HG02852 (cell line): Measurements from ENCODE around the gene TRIM9.
"Not testable (repeated sequence)": the region's sequence is repeated elsewhere in the genome, so short reads cannot be mapped to it uniquely, and the experiment has no call there.

Experiments
- ATAC-seq: cut with Tn5 transposase; IDR thresholded peaks from one replicate; pipeline ENCODE4 v1.9.1; 2021; ENCODE audit warnings: mild to moderate bottlenecking, moderate library complexity; ENCODE audit not compliant: unreplicated experiment

Gene TRIM9

GRCh38 chr14:51006324-51006723 is 88.6 kb downstream of the TRIM9 start:
- ATAC-seq: no peak

DNA sequence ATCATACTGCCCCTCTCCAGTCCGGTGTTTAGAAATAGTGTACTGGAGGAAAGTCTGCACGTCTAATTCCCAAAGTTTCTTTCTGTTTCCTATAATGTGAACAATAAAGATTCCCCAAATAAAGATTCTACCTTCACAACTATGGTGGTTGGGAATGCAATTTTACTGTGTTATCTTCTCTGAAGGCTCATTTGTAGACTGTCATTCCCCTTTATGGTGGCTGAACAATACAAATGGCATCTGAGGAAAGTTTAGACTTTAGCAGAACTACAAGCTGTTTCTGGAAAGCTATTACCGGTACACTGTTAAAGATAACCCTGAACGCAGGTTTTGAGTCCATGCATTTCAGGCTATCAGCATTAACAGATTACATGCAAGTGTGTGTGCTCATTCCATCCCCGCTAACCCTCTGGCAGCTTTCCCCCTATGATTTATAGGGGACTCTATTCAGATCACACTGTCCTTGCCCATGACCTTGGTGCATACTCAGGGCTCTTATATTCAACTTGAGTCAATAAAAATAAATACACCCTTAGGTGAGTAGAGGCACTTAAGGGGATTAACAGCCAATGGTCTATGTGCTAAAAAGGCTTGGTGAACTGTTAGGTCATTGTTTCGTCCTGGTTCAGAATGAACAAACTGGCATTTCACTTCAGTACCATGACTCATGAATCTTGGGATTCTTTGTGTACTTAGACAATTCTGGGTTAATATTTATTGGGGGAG is 89.9 kb downstream of the TRIM9 start:
- no peak for ATAC-seq

- ATAC-seq: no peak
Observed at GRCh38 chr14:51004352-51004800, 90.5 kb downstream of the TRIM9 start.

DNA sequence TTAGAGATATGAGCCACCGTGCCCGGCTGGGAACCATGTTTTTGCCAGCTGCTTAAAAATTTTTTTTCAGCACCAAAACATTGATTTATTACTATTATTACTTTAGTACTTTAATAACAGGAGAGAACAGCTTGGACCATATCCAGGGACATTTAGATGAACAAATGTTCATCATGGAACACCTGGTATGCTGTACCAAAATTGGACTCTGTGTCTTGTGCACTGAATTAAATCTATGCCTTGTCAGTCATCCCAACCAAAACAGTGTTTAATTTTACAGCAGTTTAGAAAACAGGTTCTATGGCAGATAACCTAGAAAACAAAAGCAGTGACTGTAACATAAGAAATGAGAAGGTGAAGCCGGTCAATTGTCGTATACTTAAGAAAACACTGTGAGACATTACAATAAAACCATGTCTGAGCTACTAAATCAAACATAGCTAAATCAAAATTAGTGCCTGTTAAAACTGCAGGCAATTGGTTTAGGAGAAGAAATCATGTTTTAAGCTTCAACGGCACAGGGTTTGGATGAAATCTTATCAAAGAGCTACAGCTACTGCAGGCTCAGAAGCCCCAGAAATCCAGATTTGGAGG is 92.4 kb downstream of the TRIM9 start:
- no peak for ATAC-seq

DNA sequence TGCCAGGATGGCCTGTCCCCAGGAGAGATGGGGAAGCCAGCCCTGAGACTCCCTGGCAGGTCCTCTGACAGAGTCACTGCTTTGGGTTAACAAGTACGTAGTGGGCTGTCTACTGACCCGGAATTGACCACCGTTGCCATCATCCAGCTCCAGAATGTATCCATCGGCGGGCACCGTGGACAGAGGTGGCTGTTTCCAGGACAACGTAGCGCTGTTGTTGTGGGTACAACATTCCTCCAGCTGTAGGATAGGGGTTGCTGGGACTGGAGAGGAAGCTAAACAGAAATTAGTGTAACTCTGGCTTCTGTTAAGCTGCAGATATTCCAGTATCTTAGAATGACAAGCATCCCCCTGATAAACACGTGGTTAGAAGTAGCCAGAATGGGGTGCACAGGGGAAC is 94.3 kb downstream of the TRIM9 start:
- no peak for ATAC-seq

DNA sequence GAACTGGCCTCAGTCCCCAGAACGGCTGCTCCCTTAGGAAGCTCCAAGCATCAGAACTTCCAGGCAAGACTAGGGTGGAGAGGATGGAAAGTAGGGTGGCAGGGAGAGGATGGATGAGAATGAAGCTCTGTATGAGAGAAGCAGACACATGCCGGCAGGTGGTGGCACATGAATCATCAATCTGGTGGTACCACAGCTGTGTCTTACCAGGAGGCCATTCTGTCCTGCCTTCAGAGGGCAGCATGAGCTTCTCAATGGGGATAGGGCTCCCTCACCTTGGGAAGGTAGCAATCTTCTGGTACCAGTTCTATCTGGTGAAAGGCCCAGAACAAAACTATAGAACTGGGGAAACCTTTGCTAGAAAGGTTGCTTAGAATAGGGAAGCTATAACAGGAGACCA is 95.2 kb downstream of the TRIM9 start:
- no peak for ATAC-seq

GRCh38 chr14:50998612-50999011 is 96.3 kb downstream of the TRIM9 start:
- ATAC-seq: no peak

DNA sequence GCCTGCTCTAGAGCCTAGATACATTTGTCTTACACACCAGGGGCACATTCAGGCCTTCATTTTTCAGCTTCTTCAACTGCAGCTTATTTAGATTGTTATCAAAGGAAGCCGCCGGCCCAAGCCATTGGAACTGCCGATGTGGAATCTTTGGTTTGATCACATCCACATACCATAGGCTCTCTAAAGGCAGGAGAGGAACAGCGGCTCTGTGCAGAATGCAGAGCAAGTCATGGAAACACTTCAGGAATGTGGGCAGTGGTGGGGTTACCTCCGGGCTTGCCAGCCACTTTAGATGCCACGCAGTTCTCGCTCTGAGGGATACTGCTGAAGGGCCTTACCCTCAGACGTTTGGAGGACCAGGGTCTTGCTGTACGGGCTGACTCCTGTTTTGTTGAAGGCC is 97.2 kb downstream of the TRIM9 start:
- no peak for ATAC-seq

GRCh38 chr14:50994158-50994557 is 100.7 kb downstream of the TRIM9 start:
- ATAC-seq: not testable (repeated sequence)

GRCh38 chr14:50985859-50986331 is 109.0 kb downstream of the TRIM9 start:
- ATAC-seq: no peak

DNA sequence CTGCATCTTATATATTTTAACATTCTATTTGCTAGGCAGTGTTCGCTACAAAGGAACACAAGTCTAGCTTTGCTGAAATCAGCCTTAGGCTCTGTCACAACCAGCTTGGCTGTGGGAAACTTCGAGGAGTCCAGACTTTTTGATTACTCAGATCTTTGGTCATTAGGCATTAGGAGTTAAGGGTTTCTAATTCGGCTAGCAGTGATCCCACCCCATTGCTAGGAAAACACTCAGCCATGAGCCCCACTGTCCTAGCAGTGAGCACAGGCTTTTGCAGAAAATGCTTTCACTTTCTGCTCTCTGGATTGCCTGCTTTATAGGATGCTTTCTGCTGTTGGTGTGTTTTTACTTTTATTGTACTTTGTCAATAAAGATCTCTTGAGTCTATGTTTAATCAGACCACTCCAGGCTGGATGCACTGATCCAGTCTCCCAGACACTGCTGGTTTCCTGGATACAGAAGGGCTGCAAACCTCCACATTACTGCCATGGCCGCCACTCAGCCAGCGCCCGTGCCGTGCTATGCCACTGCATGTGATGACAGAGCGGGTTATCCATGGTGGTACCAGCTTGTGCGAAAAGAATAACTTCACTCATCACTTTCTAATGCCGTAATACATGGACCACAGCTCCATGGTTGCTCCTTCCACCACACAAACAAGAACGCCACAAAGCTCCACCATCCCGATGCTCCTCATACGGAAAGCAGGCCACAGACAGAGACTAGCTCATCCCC is 109.6 kb downstream of the TRIM9 start:
- no peak for ATAC-seq

GRCh38 chr14:50984036-50984710 is 110.7 kb downstream of the TRIM9 start:
- no peak for ATAC-seq

- ATAC-seq: no peak
Observed at GRCh38 chr14:50979941-50980850, 114.7 kb downstream of the TRIM9 start.

DNA sequence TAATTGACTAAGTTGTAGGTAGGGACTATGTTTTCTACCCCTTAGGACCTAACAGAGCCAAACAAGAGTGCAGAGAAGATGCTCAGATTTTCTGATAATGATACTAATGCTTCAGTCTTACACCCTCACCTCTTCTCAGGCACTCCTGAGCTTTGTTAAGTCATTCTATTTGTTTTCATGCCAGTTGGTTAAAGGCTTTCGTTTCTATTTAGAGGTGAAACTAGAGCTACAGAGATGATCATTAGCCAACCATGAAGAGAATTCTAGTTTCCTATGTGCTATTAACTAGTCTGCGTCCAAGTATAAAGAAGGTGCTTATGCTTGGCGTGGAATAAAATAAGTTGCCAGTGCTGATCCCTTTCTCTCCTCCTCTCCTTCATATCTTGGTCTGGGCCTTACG is 116.0 kb downstream of the TRIM9 start:
- peak; percentile 88 for ATAC-seq

DNA sequence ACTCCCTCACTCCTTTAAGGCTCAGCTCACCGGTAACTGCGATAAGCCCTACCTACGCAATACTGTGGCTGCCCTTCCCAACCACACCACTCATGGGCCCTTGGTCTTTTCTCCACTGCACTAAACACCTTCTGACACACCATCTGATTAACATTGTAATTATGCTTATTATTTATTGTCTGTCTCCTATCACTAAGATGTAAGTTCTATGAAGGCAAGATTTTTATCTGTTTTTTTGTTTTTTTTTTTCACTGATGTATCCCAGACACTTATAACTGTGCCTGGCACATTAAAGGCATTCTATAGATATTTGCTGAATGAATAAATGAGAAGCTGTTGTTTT is 116.4 kb downstream of the TRIM9 start:
- ATAC-seq: no peak

DNA sequence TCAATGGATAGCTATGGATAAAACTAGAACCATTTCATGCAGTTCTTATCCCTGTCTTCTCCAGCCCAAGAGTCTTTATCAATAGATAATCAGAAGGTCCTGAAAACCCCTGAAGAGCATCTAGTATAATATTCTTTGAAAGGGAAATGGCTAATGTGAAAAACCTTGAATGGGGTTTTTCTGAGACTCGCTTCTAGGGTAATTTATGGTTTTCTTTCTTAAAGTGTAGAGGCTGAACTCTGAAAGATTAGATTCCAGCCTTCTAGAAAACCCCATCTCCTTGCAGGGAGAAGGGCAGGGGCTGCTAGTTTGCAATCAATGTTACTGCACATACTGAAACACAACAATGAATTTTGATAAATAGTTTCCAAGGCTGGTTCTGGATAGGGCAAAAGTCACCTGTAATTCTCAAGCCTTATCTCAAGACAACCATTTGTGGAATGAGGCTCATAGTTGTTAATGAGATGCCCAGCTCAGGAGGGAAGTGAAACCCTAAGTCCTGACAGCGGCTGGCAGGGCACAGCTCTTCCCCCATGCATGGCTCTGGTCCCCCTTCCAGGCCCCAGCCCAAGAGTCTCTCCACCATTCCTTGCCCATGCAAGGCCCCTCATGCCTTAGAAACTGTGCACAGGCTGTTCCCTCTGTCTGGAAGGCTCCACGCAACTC is 116.9 kb downstream of the TRIM9 start:
- no peak for ATAC-seq

DNA sequence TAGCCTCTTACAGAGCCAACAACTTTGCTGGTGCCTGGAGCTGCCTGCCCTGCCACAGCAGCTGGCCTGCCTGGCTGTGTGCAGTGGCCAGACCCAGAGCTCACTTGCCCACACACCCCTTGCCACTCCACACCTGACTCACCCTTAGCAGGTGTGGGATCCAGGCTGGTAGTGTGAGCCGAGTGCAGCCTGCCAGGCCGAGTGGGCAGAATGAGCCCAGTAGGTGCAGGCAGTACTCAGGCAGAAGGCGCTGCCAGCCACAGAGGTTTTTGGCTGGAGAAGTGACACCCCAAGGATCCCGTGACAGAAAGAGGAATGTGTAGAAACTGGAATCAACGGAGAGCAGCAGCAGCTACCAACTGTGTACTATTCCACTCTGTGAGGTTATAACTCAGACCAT is 120.8 kb downstream of the TRIM9 start:
- ATAC-seq: no peak

DNA sequence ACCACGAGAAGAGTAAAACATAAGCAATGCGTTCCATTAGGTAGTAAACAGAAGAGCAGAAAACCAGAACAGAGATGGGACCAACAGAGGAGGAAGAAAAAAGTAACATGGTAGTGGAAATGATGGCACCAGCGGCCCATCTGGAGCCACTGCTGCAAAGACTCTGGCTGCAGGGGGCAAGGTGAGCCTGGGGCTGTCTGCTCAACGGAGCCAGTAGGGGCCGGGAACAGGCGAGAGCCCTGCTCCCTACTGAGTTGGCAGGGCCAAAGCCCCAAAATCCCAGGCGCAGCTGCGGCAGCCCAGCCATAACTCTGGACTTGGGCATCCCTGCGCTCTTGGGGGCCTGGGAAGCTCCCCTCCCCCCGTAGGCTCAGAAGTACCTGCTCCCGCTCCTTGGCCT is 122.2 kb downstream of the TRIM9 start:
- ATAC-seq: no peak

DNA sequence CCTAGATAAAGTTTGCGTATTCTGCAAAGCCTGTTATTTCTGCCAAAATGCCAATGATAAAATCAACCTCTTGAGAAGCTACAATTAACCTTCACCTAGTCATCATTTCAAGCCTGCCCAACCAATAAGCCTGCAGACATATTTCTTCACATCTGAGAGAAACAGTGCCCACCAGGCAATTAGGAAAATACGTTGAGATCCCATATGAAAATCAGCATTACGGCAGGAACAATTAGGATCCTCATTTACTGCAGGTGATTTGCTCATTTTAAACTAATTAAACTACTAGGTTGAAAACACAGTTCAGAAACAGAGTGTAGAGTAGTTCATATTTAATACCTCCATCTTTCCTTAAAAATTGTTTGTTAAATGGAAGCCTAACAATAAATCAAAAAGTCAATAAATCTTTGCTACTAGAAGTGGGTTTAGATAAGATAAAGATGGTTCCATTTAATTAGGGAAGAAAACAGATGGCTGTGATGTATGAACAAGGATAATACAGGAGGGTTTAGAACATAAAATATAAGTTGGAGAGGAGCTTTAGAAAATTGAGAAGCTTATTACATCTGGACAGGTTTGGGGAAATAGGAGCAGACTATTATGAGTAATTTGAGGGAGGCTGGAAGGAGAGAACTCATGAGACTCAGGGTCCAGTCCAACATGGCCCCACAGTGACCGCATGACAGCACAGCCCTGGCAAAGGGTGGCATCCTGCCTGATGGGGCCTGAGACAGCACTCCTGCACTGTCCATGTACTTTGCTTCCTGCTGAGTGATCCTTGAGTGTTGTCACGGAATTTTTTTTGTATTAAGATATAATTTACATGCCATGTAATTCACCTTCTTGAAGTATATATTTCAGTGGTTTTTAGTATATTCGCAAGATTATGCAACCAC is 123.8 kb downstream of the TRIM9 start:
- ATAC-seq: no peak
